A549 (cell line): ENCODE results near the gene COX6A1. TPM values are rescaled to one million over a fixed set of nuclear protein-coding genes. Genes with fewer than 3 reads are reported as not detected.

Experiments
- ATAC-seq, 2 experiments: fragments of 200-7000 bp in 1 of 2; fragments of >200 bp in 1 of 2; cut with Nextera tagmentation in 1 of 2; cut with Tn5 transposase in 1 of 2; 3 replicates each; pipeline versions ENCODE4 v1.8.0 to v1.9.1; 2018 to 2020; ENCODE audit warnings: mild to moderate bottlenecking in 1 of 2, moderate library complexity in 1 of 2
- CTCF ChIA-PET: fragments of 300-600 bp; sonication (Branson Sonifier 250); formaldehyde crosslinking; extraction: SDS; loops from one replicate; lab custom pipeline; 2021; ENCODE audit warnings: antibody characterized with exemption, inconsistent platforms; lab: Yijun Ruan, JAX
- POLR2A ChIA-PET: fragments of 350-600 bp; formaldehyde crosslinking; extraction: SDS; loops from one replicate; lab custom pipeline; 2021; ENCODE audit warnings: antibody characterized with exemption, inconsistent platforms; lab: Yijun Ruan, JAX
- DNase-seq, 2 experiments: peaks; one replicate each; pipeline versions ENCODE4 v3.0.0 to v3.0.0-alpha.2; 2011 to 2016; ENCODE audit warnings: low read depth in 1 of 2, low spot score in 1 of 2
- FAIRE-seq: peaks from 2 replicates; lab custom pipeline; 2011; peaks lifted over from hg19 to GRCh38; lab: Jason Lieb, UNC
- H3K27ac ChIP-seq, 2 experiments: fragments of >200 bp; sonication (Bioruptor Twin); formaldehyde crosslinking; 3 replicates each; pipeline ENCODE4 v1.5.1; 2016 to 2017
- H3K4me1 ChIP-seq: fragments of >200 bp; sonication (Bioruptor Twin); formaldehyde crosslinking; 3 replicates; pipeline ENCODE4 v1.6.1; 2016
- H3K4me2 ChIP-seq: fragments of >200 bp; sonication (Bioruptor Twin); formaldehyde crosslinking; 3 replicates; pipeline ENCODE4 v1.6.1; 2016
- H3K4me3 ChIP-seq: fragments of >200 bp; sonication (Bioruptor Twin); formaldehyde crosslinking; 3 replicates; pipeline ENCODE4 v1.5.1; 2016
- H3K9me3 ChIP-seq: fragments of >200 bp; sonication (Bioruptor Twin); formaldehyde crosslinking; 3 replicates; pipeline ENCODE4 v1.6.1; 2016
- BCL3 ChIP-seq: fragments of >200 bp; sonication (Bioruptor Twin); formaldehyde crosslinking; IDR thresholded peaks from 3 replicates; pipeline ENCODE4 v1.6.1; 2016
- BHLHE40 ChIP-seq: IDR thresholded peaks from 2 replicates; pipeline ENCODE4 v1.6.1; 2012; ENCODE audit warnings: low read depth, low read length, inconsistent platforms
- CEBPB ChIP-seq, 2 experiments: fragments of >200 bp in 1 of 2; sonication (Bioruptor Twin) in 1 of 2; formaldehyde crosslinking in 1 of 2; IDR thresholded peaks; 2 replicates each; pipeline ENCODE4 v1.6.1; 2012 to 2016
- CHD2 ChIP-seq: fragments of 150-350 bp; IDR thresholded peaks from 2 replicates; pipeline ENCODE4 v1.6.1; 2014; ENCODE audit warnings: low read length; ENCODE audit not compliant: partially characterized antibody
- CHD4 ChIP-seq: fragments of 200-600 bp; sonication (generic); IDR thresholded peaks from 2 replicates; pipeline ENCODE4 v1.6.1; 2016; ENCODE audit warnings: antibody characterized with exemption, mild to moderate bottlenecking, borderline replicate concordance
- EHF ChIP-seq: fragments of 250-450 bp; sonication (Bioruptor Pico); IDR thresholded peaks from 2 replicates; pipeline ENCODE4 v1.5.0; 2020; ENCODE audit warnings: mild to moderate bottlenecking
- ELK1 ChIP-seq: fragments of 150-350 bp; IDR thresholded peaks from 2 replicates; pipeline ENCODE4 v1.6.1; 2014; ENCODE audit warnings: low read depth, mild to moderate bottlenecking, low read length
- FOSL2 ChIP-seq, 2 experiments: fragments of 450-650 bp in 1 of 2; fragments of >200 bp in 1 of 2; sonication (Bioruptor Twin) in 1 of 2; formaldehyde crosslinking; IDR thresholded peaks; 2 replicates each; pipeline versions ENCODE4 v1.5.0 to v1.6.1; 2016 to 2020; ENCODE audit warnings: mild to moderate bottlenecking in 1 of 2, moderate library complexity in 1 of 2
- HEYL ChIP-seq: fragments of 250-450 bp; sonication (Bioruptor Pico); IDR thresholded peaks from 2 replicates; pipeline ENCODE4 v1.8.0; 2021; ENCODE audit warnings: mild to moderate bottlenecking, moderate library complexity
- HOXA7 ChIP-seq: fragments of 250-450 bp; sonication (Bioruptor Pico); IDR thresholded peaks from 2 replicates; pipeline ENCODE4 v1.5.0; 2020; ENCODE audit warnings: mild to moderate bottlenecking, moderate library complexity
- HOXB13 ChIP-seq: fragments of 250-450 bp; sonication (Bioruptor Pico); IDR thresholded peaks from 2 replicates; pipeline ENCODE4 v1.5.0; 2020; ENCODE audit warnings: low read depth, mild to moderate bottlenecking, moderate library complexity
- HOXB5 ChIP-seq: fragments of 250-450 bp; sonication (Bioruptor Pico); IDR thresholded peaks from 2 replicates; pipeline ENCODE4 v1.5.0; 2020; ENCODE audit warnings: mild to moderate bottlenecking, moderate library complexity
- JUNB ChIP-seq: fragments of >200 bp; sonication (Bioruptor Twin); formaldehyde crosslinking; IDR thresholded peaks from 2 replicates; pipeline ENCODE4 v1.6.1; 2016
- NFE2L2 ChIP-seq: fragments of 150-350 bp; conservative IDR thresholded peaks from 2 replicates; pipeline ENCODE4 v1.6.1; 2014; ENCODE audit warnings: low read length
- PBX3 ChIP-seq: IDR thresholded peaks from 2 replicates; pipeline ENCODE4 v1.6.1; 2012
- REST ChIP-seq: fragments of 200-600 bp; sonication (generic); IDR thresholded peaks from 2 replicates; pipeline ENCODE4 v1.6.1; 2016; ENCODE audit warnings: antibody characterized with exemption, mild to moderate bottlenecking, moderate library complexity
- RFX5 ChIP-seq: fragments of 450-650 bp; IDR thresholded peaks from 2 replicates; pipeline ENCODE4 v1.7.1; 2014; ENCODE audit warnings: antibody characterized with exemption, mild to moderate bottlenecking, moderate library complexity
- SREBF2 ChIP-seq: fragments of 450-650 bp; IDR thresholded peaks from 2 replicates; pipeline ENCODE4 v1.6.1; 2014; ENCODE audit warnings: mild to moderate bottlenecking, moderate library complexity
- ZNF302 ChIP-seq: fragments of 250-450 bp; sonication (Bioruptor Pico); IDR thresholded peaks from 2 replicates; pipeline ENCODE4 v1.9.0; 2021; ENCODE audit warnings: inconsistent platforms, mild to moderate bottlenecking, moderate library complexity
- WGBS: methylation state at CpG from one replicate; pipeline ENCODE4 v1.1.6; 2017; ENCODE audit errors: missing lambda C conversion rate; 5-methylcytosine and 5-hydroxymethylcytosine counted together
- polyA plus RNA-seq, 4 experiments: library from polyadenylated mRNA; depleted of rRNA in 3 of 4; stranded (reverse); fragments of >200 nt; fragmentation: RNase III in 1 of 4; extraction: RNeasy Plus Mini Kit Qiagen cat#74134 plus additional on column Dnase treatment in 1 of 4; gene quantifications; 2 replicates in 3 of 4; 3 replicates in 1 of 4; pipeline ENCODE4 v1.2.3, GENCODE V29; 2011 to 2017
- TF ChIP-seq, protein P1 (sequence below): fragments of 250-450 bp; sonication (Bioruptor Pico); IDR thresholded peaks from 2 replicates; pipeline ENCODE4 v1.5.0; 2021; ENCODE audit warnings: mild to moderate bottlenecking, moderate library complexity, borderline replicate concordance

The COX6A1 gene
- polyA plus RNA-seq, 2 of the 4 experiments (the other 2 are of a cell fraction) = 759 to 948 TPM

DNA sequence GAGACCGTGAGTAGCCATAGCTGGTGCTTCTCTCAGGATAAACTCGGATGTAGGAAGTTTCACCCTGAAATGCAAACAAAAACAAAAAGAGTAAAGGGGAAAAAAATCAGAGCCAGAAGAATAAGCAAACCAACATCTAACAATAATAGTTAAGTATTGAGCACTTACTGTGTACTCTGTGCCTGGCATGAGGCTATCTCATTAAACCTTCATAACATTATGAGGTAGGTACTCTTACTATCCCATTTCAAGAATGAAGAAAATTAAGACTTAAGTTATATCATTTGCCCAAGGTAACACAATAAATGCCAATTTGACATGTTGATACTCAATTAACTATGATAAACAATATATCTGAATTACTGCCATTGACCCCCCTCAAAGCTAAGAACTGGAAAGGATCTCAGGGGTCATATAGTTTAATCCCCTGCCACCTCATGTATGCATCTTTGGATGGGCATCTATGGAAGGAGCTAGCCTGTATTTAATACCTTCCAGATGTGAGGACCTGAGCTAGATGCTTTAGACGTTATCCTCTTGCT, 24.3 kb downstream of the COX6A1 start:
- ATAC-seq = no peak
- no peak for DNase-seq
- H3K4me2 ChIP-seq = no peak overlapping the region
- no peak overlapping the region for H3K4me3 ChIP-seq
- H3K9me3 ChIP-seq = no peaks in the 10 kb centered on the region
- CTCF ChIA-PET = interaction anchor here (1.0 to 11.1 kb wide), 3 partner anchors 7 to 160 kb away, joined by 4 to 167 read pairs (median 5); partner anchors contain the start of gene SIRT4
- POLR2A ChIA-PET = no interaction called here
- no peak for FAIRE-seq
- 87% methylated on average over 3 of the region's 3 CpGs for WGBS
- no peak for TF ChIP-seq ZNF302
- no peak for TF ChIP-seq RFX5
- TF ChIP-seq BHLHE40 = no peak
- no peak for TF ChIP-seq REST
- TF ChIP-seq BCL3 = no peak
- no peak for TF ChIP-seq CHD2
- TF ChIP-seq FOSL2 (IDR thresholded peaks at IDR 0.05) = no peak
- TF ChIP-seq FOSL2 (CRISPR knock-in tag; IDR thresholded peaks at IDR 0.05) = no peak
- no peak for TF ChIP-seq HOXB13
- TF ChIP-seq HOXB5 (CRISPR knock-in tag) = no peak
- no peak for TF ChIP-seq PBX3
- no peak for TF ChIP-seq EHF (CRISPR knock-in tag)
- TF ChIP-seq NFE2L2 = no peak
- TF ChIP-seq SREBF2 = no peak
- TF ChIP-seq JUNB = no peak
- TF ChIP-seq, protein P1, sequence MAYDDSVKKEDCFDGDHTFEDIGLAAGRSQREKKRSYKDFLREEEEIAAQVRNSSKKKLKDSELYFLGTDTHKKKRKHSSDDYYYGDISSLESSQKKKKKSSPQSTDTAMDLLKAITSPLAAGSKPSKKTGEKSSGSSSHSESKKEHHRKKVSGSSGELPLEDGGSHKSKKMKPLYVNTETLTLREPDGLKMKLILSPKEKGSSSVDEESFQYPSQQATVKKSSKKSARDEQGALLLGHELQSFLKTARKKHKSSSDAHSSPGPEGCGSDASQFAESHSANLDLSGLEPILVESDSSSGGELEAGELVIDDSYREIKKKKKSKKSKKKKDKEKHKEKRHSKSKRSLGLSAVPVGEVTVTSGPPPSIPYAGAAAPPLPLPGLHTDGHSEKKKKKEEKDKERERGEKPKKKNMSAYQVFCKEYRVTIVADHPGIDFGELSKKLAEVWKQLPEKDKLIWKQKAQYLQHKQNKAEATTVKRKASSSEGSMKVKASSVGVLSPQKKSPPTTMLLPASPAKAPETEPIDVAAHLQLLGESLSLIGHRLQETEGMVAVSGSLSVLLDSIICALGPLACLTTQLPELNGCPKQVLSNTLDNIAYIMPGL (CRISPR knock-in tag) = no peak
- no peak for TF ChIP-seq ELK1
- TF ChIP-seq HEYL = no peak
- no peak for TF ChIP-seq HOXA7 (CRISPR knock-in tag)
- TF ChIP-seq CEBPB (IDR thresholded peaks at IDR 0.05) = no peak
- no peak for TF ChIP-seq CHD4
- no peak overlapping the region for H3K27ac ChIP-seq
- peaks cover 13% of the 10 kb centered on the region; the same call in 2 of the 3 replicates for H3K4me1 ChIP-seq
